Transverse colon (tissue), 4 donors: Measurements from ENCODE around the gene RAPGEF3.

Experiments
- CTCF ChIP-seq, 5 experiments: fragments of 200-600 bp in 3 of 5; fragments of 450-650 bp in 2 of 5; sonication (generic) in 3 of 5; IDR thresholded peaks; 1 replicate in 2 of 5; 2 replicates in 3 of 5; pipeline ENCODE4 v1.5.1; 2016 to 2017; ENCODE audit warnings: antibody characterized with exemption in 5 of 5, inconsistent platforms in 3 of 5, mild to moderate bottlenecking in 2 of 5, moderate library complexity in 1 of 5
- EP300 ChIP-seq: sonication (generic); formaldehyde crosslinking; IDR thresholded peaks from one replicate; pipeline ENCODE4 v1.6.1; 2017; ENCODE audit warnings: antibody characterized with exemption, low read depth
- POLR2A ChIP-seq: fragments of 450-650 bp; IDR thresholded peaks from one replicate; pipeline ENCODE4 v1.6.1; 2016; ENCODE audit warnings: antibody characterized with exemption, mild to moderate bottlenecking, moderate library complexity
- POLR2AphosphoS5 ChIP-seq, 3 donors: sonication (generic); formaldehyde crosslinking; IDR thresholded peaks; one replicate each; pipeline ENCODE4 v1.6.1; 2016; ENCODE audit warnings: antibody characterized with exemption in 3 of 3

GRCh38 chr12:47750229-47750798, 8.4 kb downstream of the RAPGEF3 start:
- TF ChIP-seq CTCF (IDR thresholded peaks at IDR 0.05) = no peak
- TF ChIP-seq POLR2A = no peak
- TF ChIP-seq POLR2AphosphoS5 (IDR thresholded peaks at IDR 0.05) = no peak
- TF ChIP-seq EP300 = no peak
